Chondrocyte (in vitro differentiated cells): ENCODE data around the gene ARMH2. TPM values are rescaled to one million over a fixed set of nuclear protein-coding genes. Genes with fewer than 3 reads are reported as not detected.
"Not testable (repeated sequence)": the region's sequence is repeated elsewhere in the genome, so short reads cannot be mapped to it uniquely, and the experiment has no call there.

Experiments used
- DNase-seq: peaks from one replicate; pipeline ENCODE4 v3.0.0; 2021; ENCODE audit warnings: mixed read lengths, low spot score
- H3K27ac Mint-ChIP-seq: one replicate; pipeline ENCODE4 v1.8.0; 2021; ENCODE audit warnings: mild to moderate bottlenecking, moderate library complexity, mixed read lengths; ENCODE audit not compliant: unreplicated experiment
- H3K27me3 Mint-ChIP-seq: 2 replicates; pipeline ENCODE4 v1.8.0; 2021; ENCODE audit warnings: low read depth, mixed read lengths
- H3K36me3 Mint-ChIP-seq: 2 replicates; pipeline ENCODE4 v1.8.0; 2021; ENCODE audit warnings: low read depth, mixed read lengths
- H3K4me1 Mint-ChIP-seq: 2 replicates; pipeline ENCODE4 v1.8.0; 2021; ENCODE audit warnings: low read depth, mild to moderate bottlenecking, mixed read lengths
- H3K4me3 Mint-ChIP-seq: one replicate; pipeline ENCODE4 v1.8.0; 2021; ENCODE audit warnings: mild to moderate bottlenecking, moderate library complexity, mixed read lengths; ENCODE audit not compliant: unreplicated experiment
- H3K9me3 Mint-ChIP-seq: 2 replicates; pipeline ENCODE4 v1.8.0; 2021; ENCODE audit warnings: low read depth, mixed read lengths
- total RNA-seq: library from RNA; stranded (reverse); gene quantifications from 3 replicates; pipeline ENCODE4 v1.2.1, GENCODE V29; 2021
- TF ChIP-seq, protein P1 (sequence below): fragments of 200-600 bp; sonication (generic); IDR thresholded peaks from 2 replicates; pipeline ENCODE4 v1.5.0; 2021; ENCODE audit warnings: antibody characterized with exemption, mild to moderate bottlenecking, moderate library complexity

ARMH2 gene
- total RNA-seq, 1 donor from 2014 or later = not detected

DNA sequence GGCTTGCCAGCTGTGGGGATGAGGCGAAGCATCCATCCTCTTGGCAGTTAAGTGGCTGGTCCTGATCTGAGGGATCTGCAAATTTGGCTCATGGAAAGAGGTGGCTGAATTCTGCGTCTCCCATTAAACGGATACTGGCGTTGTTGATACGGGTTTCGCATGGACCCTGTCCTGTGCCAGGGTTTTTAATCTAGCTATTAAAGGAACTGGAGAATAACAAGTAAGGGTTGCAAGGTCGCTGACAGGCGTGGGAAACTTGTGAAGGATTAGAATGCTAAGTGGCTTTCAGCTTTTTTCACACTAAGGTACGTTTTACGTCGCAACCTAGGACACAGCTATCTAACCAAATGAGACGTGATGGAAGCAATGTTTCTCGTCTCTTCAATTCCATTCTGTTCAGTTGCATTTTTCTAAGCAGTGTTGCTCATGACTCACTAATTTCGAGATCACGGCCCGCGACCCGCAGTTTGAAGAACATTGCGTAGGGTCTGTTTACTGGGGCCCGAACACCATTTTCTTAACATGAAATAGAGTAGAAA, 23.1 kb downstream of the ARMH2 start:
- Mint-ChIP-seq H3K27ac (peak overlapping the region; percentile 97), H3K4me1 (peaks cover 26% of the 10 kb centered on the region), H3K4me3 (peak overlapping the region; percentile 99), H3K27me3 (no peaks in the 10 kb centered on the region), H3K9me3 (no peaks in the 10 kb centered on the region), H3K36me3 (no peaks in the 10 kb centered on the region)
- no peak for DNase-seq
- TF ChIP-seq, protein P1, sequence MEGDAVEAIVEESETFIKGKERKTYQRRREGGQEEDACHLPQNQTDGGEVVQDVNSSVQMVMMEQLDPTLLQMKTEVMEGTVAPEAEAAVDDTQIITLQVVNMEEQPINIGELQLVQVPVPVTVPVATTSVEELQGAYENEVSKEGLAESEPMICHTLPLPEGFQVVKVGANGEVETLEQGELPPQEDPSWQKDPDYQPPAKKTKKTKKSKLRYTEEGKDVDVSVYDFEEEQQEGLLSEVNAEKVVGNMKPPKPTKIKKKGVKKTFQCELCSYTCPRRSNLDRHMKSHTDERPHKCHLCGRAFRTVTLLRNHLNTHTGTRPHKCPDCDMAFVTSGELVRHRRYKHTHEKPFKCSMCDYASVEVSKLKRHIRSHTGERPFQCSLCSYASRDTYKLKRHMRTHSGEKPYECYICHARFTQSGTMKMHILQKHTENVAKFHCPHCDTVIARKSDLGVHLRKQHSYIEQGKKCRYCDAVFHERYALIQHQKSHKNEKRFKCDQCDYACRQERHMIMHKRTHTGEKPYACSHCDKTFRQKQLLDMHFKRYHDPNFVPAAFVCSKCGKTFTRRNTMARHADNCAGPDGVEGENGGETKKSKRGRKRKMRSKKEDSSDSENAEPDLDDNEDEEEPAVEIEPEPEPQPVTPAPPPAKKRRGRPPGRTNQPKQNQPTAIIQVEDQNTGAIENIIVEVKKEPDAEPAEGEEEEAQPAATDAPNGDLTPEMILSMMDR = peak; percentile 13

DNA sequence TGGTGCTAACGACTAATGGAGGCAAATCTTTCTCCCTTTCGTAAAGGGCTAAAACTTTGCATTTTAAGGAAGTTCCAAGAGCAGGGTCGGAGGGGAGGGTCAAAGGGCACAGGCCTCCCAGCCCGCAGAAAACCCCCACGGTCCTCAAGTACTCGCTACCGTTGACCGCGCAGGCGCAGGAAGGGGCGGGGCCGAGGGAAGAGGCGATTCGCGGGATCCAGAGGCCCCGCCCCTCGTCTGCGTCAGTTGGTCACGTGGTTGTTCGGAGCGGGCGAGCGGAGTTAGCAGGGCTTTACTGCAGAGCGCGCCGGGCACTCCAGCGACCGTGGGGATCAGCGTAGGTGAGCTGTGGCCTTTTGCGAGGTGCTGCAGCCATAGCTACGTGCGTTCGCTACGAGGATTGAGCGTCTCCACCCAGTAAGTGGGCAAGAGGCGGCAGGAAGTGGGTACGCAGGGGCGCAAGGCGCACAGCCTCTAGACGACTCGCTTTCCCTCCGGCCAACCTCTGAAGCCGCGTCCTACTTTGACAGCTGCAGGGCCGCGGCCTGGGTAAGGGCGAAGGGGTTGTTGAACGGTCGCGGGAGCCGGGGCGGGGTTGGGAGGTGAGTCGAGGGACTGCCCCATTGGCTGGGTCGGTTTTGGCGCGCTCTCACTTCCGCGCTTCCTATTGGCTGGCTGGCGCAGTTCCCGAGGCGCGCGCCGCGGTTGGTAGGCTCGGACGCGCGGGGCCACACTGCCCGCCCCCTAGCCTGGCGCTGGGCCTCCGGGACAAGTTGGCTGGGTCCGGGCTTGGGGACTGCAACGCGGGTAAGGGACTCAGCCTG, 23.8 kb downstream of the ARMH2 start, which contains the start of gene GMNN:
GMNN (plus strand) TSS at position 242 of the 824 bp plus-strand sequence. CDS start 2,310 bp downstream, outside the sequence.
- peak within 1 kb of the TSS; percentile 99 for H3K4me3 Mint-ChIP-seq
- TF ChIP-seq, protein P1 = no peak
- H3K36me3 Mint-ChIP-seq = no peaks in the 10 kb centered on the region
- H3K27me3 Mint-ChIP-seq = no peaks in the 10 kb centered on the region
- DNase-seq = peak; percentile 99
- H3K9me3 Mint-ChIP-seq = no peaks in the 10 kb centered on the region
- peaks cover 23% of the 10 kb centered on the region for H3K4me1 Mint-ChIP-seq
- H3K27ac Mint-ChIP-seq = peak within 1 kb of the TSS; percentile 97

DNA sequence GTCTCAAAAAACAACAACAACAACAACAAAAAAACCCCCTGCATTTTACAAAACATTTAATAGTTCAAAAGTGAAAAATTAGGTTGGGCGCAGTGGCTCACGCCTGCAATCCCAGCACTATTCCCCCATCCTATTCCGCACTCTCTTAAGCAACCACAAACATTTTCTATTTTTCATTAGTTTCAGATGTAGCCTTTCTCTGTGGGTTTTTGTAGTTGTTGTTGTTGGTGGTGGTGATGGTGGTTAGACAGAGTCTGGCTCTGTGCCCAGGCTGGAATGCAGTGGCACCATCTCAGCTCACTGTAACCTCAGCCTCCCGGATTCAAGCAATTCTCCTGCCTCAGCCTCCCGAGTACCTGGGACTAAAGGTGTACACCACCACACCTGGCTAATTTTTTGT, 30.4 kb downstream of the ARMH2 start:
- Mint-ChIP-seq H3K4me3 (no peak overlapping the region), H3K36me3 (no peaks in the 10 kb centered on the region), H3K27me3 (no peaks in the 10 kb centered on the region), H3K9me3 (no peaks in the 10 kb centered on the region), H3K27ac (no peak overlapping the region), H3K4me1 (no peaks in the 10 kb centered on the region)
- TF ChIP-seq, protein P1 = no peak
- DNase-seq = no peak

DNA sequence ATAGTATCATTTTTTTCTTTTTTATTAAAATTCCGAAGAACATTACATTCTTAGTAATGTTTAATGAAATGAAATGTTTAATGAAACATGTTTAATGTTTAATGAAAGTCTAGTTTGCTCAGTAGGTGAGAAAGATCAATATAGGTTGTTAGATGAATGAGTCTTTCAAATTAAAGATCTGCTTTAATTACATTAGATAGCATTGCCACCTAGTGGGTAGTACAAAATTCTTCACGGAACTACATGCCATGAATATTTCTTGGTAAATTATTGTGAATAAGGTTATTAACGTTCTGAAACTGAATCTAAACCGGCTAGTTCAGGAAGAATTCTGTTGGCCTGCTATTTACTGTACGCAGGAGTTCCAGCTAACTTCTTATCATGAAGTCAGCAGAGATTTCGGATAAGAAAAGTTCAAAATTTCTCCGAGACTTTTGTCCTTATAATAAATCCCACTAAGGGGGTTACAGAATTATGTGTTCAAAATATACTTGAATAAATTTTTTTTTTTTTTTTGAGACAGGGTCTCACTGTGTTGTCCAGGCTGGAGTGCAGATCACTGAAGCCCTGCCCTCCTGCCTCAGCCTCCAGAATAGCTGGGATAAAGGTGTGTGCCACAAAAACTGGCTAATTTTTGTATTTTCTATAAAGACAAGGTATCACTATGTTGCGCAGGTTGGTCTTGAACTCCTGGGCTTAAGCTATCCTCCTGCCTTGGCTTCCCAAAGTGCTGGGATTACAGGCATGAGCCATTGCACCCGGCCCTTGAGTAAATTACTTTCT, 31.8 kb downstream of the ARMH2 start:
- DNase-seq = no peak
- H3K4me1 Mint-ChIP-seq = no peaks in the 10 kb centered on the region
- H3K27me3 Mint-ChIP-seq = no peaks in the 10 kb centered on the region
- H3K27ac Mint-ChIP-seq = no peak overlapping the region
- H3K4me3 Mint-ChIP-seq = no peak overlapping the region
- H3K9me3 Mint-ChIP-seq = no peaks in the 10 kb centered on the region
- H3K36me3 Mint-ChIP-seq = no peaks in the 10 kb centered on the region
- TF ChIP-seq, protein P1 = peak; percentile 85

DNA sequence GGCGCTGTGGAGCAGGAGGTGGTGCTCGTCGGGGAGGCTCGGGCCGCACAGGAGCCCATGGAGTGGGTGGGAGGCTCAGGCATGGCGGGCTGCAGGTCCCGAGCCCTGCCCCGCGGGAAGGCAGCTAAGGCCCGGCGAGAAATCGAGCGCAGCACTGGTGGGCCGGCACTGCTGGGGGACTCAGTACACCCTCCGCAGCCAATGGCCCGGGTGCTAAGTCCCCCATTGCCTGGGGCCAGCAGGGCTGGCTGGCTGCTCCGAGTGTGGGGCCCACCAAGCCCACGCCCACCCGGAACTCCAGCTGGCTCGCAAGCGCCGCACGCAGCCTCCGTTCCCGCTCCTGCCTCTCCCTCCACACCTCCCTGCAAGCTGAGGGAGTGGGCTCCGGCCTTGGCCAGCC, 32.7 kb downstream of the ARMH2 start:
- DNase-seq, H3K9me3 Mint-ChIP-seq, H3K4me3 Mint-ChIP-seq, H3K36me3 Mint-ChIP-seq, H3K27ac Mint-ChIP-seq, H3K27me3 Mint-ChIP-seq, H3K4me1 Mint-ChIP-seq: not testable (repeated sequence)

DNA sequence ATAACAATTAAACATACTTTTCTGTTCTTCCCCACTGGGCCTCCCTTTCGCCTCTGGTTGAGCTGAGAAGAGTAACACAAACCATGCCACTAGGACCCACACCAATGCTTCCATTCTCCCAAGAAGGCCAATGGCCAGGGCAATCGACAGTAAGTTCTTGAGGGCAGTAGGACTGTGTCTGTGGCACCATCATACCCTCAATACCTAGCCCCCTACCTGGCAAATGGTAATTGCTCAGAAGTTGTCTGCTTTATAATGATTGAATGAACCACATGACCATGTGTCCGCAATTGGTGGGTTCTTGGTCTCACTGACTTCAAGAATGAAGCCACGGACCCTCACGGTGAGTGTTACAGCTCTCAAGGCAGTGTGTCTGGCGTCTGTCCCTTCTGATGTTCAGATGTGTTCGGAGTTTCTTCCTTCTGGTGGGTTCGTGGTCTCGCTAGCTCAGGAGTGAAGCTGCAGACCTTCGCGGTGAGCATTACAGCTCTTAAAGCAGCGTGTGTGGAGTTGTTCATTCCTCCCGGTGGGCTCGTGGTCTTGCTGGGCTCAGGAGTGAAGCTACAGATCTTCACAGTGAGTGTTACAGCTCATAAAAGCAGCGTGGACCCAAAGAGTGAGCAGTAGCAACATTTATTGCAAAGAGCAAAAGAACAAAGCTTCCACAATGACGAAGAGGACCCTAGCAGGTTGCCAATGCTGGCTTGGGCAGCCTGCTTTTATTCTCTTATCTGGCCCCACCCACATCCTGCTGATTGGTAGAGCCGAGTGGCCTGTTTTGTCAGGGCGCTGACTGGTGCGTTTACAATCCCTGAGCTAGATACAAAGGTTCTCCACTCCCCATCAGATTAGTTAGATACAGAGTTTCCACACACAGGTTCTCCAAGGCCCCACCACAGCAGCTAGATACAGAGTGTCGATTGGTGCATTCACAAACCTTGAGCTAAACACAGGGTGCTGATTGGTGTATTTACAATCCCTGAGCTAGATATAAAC, 33.6 kb downstream of the ARMH2 start:
- DNase-seq, H3K27ac Mint-ChIP-seq, H3K9me3 Mint-ChIP-seq, H3K27me3 Mint-ChIP-seq, H3K36me3 Mint-ChIP-seq, H3K4me1 Mint-ChIP-seq, H3K4me3 Mint-ChIP-seq: not testable (repeated sequence)
